Skeletal muscle satellite cell (primary cell): Measurements from ENCODE around the gene MYADML2.
A peak's percentile ranks its signal among the peaks of the same experiment; 100 is the strongest.

Experiments
- H3K27me3 ChIP-seq: 2 replicates; pipeline ENCODE4 v1.7.0; 2013; ENCODE audit warnings: low read length; ENCODE audit not compliant: control insufficient read depth, insufficient read depth
- H3K36me3 ChIP-seq: 2 replicates; pipeline ENCODE4 v1.7.0; 2013; ENCODE audit warnings: mild to moderate bottlenecking, control low read depth, low read length; ENCODE audit not compliant: insufficient read depth
- H3K4me1 ChIP-seq: 2 replicates; pipeline ENCODE4 v1.7.0; 2013; ENCODE audit warnings: low read length; ENCODE audit not compliant: control insufficient read depth, insufficient read depth
- H3K4me2 ChIP-seq: 2 replicates; pipeline ENCODE4 v1.7.0; 2013; ENCODE audit warnings: mild to moderate bottlenecking, low read length
- H3K4me3 ChIP-seq: 2 replicates; pipeline ENCODE4 v1.7.0; 2013; ENCODE audit warnings: low read length
- H3K9ac ChIP-seq: 2 replicates; pipeline ENCODE4 v1.7.0; 2013; ENCODE audit warnings: mild to moderate bottlenecking, low read depth, low read length, moderate library complexity
- H3K9me3 ChIP-seq: replicated peaks from 2 replicates; pipeline ENCODE4 v1.7.0; 2013; ENCODE audit warnings: mild to moderate bottlenecking, control low read depth, low read length

Gene MYADML2

GRCh38 chr17:81929253-81930141, 17.5 kb downstream of the MYADML2 start:
- Histone ChIP-seq H3K4me2 (no peak overlapping the region), H3K36me3 (peaks cover 3% of the 10 kb centered on the region), H3K9me3 (no peaks in the 10 kb centered on the region), H3K9ac (no peak overlapping the region), H3K4me1 (peaks cover 23% of the 10 kb centered on the region), H3K4me3 (no peak overlapping the region), H3K27me3 (no peaks in the 10 kb centered on the region)

- H3K4me1 ChIP-seq, result peaks cover 31% of the 10 kb centered on the region
- H3K9me3 ChIP-seq, result no peaks in the 10 kb centered on the region
- H3K9ac ChIP-seq, result peak overlapping the region; percentile 92
- H3K36me3 ChIP-seq, result peaks cover 3% of the 10 kb centered on the region
- H3K4me3 ChIP-seq, result peak overlapping the region; percentile 89
- no peaks in the 10 kb centered on the region for H3K27me3 ChIP-seq
- peak overlapping the region; percentile 97 for H3K4me2 ChIP-seq
Measured at GRCh38 chr17:81928544-81929252, 18.3 kb downstream of the MYADML2 start.

GRCh38 chr17:81927653-81928543, 19.1 kb downstream of the MYADML2 start, which contains the start of gene MAFG:
TSS of gene MAFG (minus strand) at chr17:81927735. CDS start at chr17:81923185, 4,550 bp downstream.
- Histone ChIP-seq H3K4me2 (peak within 1 kb of the TSS; percentile 97), H3K27me3 (no peaks in the 10 kb centered on the region), H3K36me3 (peaks cover 3% of the 10 kb centered on the region), H3K9me3 (no peaks in the 10 kb centered on the region), H3K4me1 (peaks cover 34% of the 10 kb centered on the region), H3K9ac (peak within 1 kb of the TSS; percentile 92), H3K4me3 (peak within 1 kb of the TSS; percentile 89)

- H3K4me3 ChIP-seq, result peak overlapping the region; percentile 89
- H3K4me1 ChIP-seq, result peaks cover 34% of the 10 kb centered on the region
- H3K27me3 ChIP-seq, result no peaks in the 10 kb centered on the region
- H3K9ac ChIP-seq, result peak overlapping the region; percentile 92
- H3K4me2 ChIP-seq, result peak overlapping the region; percentile 97
- H3K9me3 ChIP-seq, result no peaks in the 10 kb centered on the region
- H3K36me3 ChIP-seq, result peaks cover 9% of the 10 kb centered on the region
Measured at GRCh38 chr17:81927152-81927652, 19.8 kb downstream of the MYADML2 start.

GRCh38 chr17:81926451-81927151, 20.4 kb downstream of the MYADML2 start:
- peak overlapping the region; percentile 89 for H3K4me3 ChIP-seq
- peaks cover 14% of the 10 kb centered on the region for H3K36me3 ChIP-seq
- peak overlapping the region; percentile 96 for H3K4me2 ChIP-seq
- H3K9ac ChIP-seq, result peak overlapping the region; percentile 92
- peaks cover 34% of the 10 kb centered on the region for H3K4me1 ChIP-seq
- no peaks in the 10 kb centered on the region for H3K9me3 ChIP-seq
- no peaks in the 10 kb centered on the region for H3K27me3 ChIP-seq

- Histone ChIP-seq H3K4me1 (peaks cover 34% of the 10 kb centered on the region), H3K4me3 (peak overlapping the region; percentile 89), H3K9ac (peak overlapping the region; percentile 92), H3K4me2 (peak overlapping the region; percentile 96), H3K27me3 (no peaks in the 10 kb centered on the region), H3K9me3 (no peaks in the 10 kb centered on the region), H3K36me3 (peaks cover 19% of the 10 kb centered on the region)
Measured at GRCh38 chr17:81925860-81926450, 21.1 kb downstream of the MYADML2 start.

- peak overlapping the region; percentile 75 for H3K9ac ChIP-seq
- peaks cover 30% of the 10 kb centered on the region for H3K36me3 ChIP-seq
- peaks cover 34% of the 10 kb centered on the region for H3K4me1 ChIP-seq
- H3K27me3 ChIP-seq, result no peaks in the 10 kb centered on the region
- H3K4me2 ChIP-seq, result peak overlapping the region; percentile 88
- no peak overlapping the region for H3K4me3 ChIP-seq
- H3K9me3 ChIP-seq, result no peaks in the 10 kb centered on the region
Measured at GRCh38 chr17:81924557-81925532, 22.2 kb downstream of the MYADML2 start.

- H3K4me1 ChIP-seq, result peaks cover 34% of the 10 kb centered on the region
- H3K27me3 ChIP-seq, result no peaks in the 10 kb centered on the region
- peak overlapping the region; percentile 66 for H3K4me3 ChIP-seq
- no peaks in the 10 kb centered on the region for H3K9me3 ChIP-seq
- H3K9ac ChIP-seq, result peak overlapping the region; percentile 75
- H3K36me3 ChIP-seq, result peaks cover 42% of the 10 kb centered on the region
- peak overlapping the region; percentile 88 for H3K4me2 ChIP-seq
Measured at GRCh38 chr17:81923302-81924260, 23.5 kb downstream of the MYADML2 start.
